GM18870 (cell line): ENCODE results near the gene STAT3.
"Not testable (repeated sequence)": the region's sequence is repeated elsewhere in the genome, so short reads cannot be mapped to it uniquely, and the experiment has no call there.

Experiments used
- ATAC-seq: cut with Tn5 transposase; IDR thresholded peaks from one replicate; pipeline ENCODE4 v1.9.1; 2021; ENCODE audit warnings: moderate library complexity; ENCODE audit not compliant: unreplicated experiment

STAT3 gene

DNA sequence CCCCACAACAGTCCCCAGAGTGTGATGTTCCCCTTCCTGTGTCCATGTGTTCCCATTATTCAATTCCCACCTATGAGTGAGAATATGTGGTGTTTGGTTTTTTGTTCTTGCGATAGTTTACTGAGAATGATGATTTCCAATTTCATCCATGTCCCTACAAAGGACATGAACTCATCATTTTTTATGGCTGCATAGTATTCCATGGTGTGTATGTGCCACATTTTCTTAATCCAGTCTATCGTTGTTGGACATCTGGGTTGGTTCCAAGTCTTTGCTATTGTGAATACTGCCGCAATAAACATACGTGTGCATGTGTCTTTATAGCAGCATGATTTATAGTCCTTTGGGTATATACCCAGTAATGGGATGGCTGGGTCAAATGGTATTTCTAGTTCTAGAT lies 123.9 kb downstream of the STAT3 start:
- not testable (repeated sequence) for ATAC-seq
